GM15510 (cell line): ENCODE data around the gene MYO3B.

Experiments used
- POLR2A ChIP-seq: IDR thresholded peaks from 3 replicates; pipeline ENCODE4 v1.6.1; 2011; ENCODE audit warnings: borderline replicate concordance; ENCODE audit not compliant: insufficient read length; ENCODE audit errors: extremely low read depth

The MYO3B gene

GRCh38 chr2:170177950-170178781 lies at the start of gene MYO3B:
Gene MYO3B (plus strand): TSS chr2:170178147. CDS start chr2:170178288, 141 bp downstream.
- no peak for TF ChIP-seq POLR2A

GRCh38 chr2:170139276-170139967 lies 38.5 kb upstream of the MYO3B start:
- TF ChIP-seq POLR2A: no peak

DNA sequence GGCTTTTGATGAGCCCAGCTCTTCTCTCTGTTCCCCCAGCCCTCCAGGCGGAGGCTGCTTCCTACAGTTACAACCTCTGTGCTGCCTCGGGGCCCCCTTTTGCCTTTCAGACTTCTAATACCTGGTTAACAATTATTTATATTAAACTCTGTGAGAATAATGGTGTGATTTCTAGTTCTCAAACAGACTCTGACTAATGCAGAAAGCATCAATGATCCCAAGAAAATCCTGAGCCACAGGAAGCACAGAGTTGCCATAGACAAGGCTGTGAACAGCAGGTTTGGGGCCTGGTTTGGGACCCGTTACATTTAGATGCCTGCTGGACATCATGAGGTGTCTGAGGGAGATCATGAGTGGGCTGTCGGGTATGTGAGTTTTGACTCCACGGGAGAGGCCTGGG lies 37.4 kb upstream of the MYO3B start:
- TF ChIP-seq POLR2A: no peak

GRCh38 chr2:170141865-170142264 lies 36.1 kb upstream of the MYO3B start:
- TF ChIP-seq POLR2A: no peak

DNA sequence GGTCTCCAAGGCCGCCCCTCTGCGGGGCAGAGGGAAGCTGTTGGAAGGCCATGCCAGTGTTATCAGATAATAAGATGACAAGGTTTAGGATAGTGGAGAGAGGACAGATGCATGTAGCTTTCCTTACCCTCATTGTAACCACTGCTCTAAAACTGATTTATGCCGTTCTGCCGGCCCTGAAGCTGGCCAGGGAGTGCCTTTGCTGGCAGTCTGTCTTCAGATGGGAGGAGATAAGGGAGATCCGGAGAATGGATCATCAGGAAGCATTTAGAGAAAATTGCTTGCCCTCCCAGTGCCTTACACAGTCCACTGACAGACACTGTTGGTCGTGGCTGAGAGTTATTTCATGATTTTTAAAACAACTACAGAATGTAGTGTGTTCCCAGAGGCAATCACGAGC lies 35.4 kb upstream of the MYO3B start:
- TF ChIP-seq POLR2A: no peak

- TF ChIP-seq POLR2A: no peak
Measured at GRCh38 chr2:170143045-170143717, 34.8 kb upstream of the MYO3B start.

GRCh38 chr2:170144761-170145160 lies 33.2 kb upstream of the MYO3B start:
- TF ChIP-seq POLR2A: no peak

GRCh38 chr2:170145191-170145590 lies 32.8 kb upstream of the MYO3B start:
- no peak for TF ChIP-seq POLR2A

- TF ChIP-seq POLR2A: no peak
Measured at GRCh38 chr2:170145675-170146432, 32.1 kb upstream of the MYO3B start.

DNA sequence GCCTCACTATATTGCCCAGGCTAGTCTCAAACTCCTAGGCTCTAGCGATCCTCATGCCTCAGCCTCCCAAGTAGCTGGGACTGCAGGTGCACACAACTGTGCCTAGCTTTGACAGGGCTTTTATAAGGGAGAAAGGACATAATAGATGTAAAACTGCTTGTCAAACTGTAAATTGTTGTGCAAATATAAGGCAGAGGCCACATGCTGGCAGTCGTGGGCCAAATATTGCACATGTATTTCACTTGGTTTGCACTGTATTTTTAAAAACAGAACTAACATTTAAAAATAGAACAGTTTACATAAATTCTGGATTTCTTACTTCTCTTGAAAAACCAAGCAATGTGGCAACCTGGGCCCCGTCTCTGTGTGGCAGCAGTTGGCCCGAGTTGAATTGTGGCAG lies 31.2 kb upstream of the MYO3B start:
- TF ChIP-seq POLR2A: no peak

GRCh38 chr2:170147576-170147975 lies 30.4 kb upstream of the MYO3B start:
- TF ChIP-seq POLR2A: no peak

GRCh38 chr2:170148161-170148560 lies 29.8 kb upstream of the MYO3B start:
- TF ChIP-seq POLR2A: no peak

DNA sequence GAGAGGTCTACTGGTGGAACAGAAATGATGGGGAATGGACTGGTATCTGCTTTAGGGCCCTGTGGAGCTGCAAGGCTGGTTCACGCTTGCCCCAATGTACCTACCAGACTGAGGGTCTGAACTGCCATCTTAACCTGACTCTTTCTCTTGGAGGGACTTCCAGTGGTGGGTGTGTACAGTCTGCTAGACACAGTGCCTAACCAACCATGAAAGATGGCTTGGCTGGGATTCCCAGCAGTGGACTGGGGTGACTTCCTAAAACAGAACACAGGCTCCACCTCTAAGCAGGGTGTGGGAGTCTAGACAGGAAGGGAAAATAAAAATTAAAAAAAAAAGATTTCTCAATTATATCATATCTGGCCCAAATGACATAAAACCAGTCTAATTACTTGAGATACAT lies 25.5 kb upstream of the MYO3B start:
- TF ChIP-seq POLR2A: no peak

DNA sequence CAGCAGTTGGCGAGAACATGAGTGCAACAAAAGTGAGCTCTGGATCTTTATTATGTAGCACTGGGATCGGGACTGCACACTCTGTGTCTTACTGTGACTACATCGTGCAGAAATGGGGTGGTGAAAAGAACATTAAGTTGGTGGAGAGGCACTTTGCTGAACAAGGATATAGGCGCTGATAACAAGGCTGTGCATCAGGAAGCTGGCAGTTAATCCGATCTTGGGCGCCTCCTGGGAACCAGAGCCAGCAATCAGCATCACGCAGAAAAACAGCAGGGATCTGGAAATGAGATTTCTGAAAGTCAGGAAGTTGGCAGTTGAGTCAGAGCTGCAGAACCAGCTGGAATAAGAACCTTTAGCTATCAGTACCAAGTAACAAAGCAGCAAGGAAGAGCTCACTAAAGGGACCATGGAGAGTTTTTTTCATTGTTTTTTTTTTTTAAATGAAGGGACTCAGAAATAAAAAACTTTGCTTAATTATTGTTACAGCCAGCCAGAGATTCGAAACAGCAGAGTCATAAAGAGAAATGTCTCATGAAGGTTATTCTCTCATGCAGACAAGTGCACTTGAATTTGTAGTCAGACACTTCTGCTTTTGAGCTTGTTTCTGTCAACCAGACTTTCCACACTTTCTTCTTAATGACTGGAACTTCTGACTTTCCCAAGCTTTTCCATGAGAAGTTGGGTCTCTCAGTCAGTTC lies 22.8 kb upstream of the MYO3B start:
- no peak for TF ChIP-seq POLR2A
